HEK293 (cell line): ENCODE measurements around the gene FNTB.

ENCODE experiments used
- CTCF ChIA-PET: fragments of 350-600 bp; formaldehyde crosslinking; extraction: SDS; loops from one replicate; lab custom pipeline; 2021; ENCODE audit warnings: antibody characterized with exemption; lab: Yijun Ruan, JAX
- POLR2A ChIA-PET: fragments of 300-600 bp; formaldehyde crosslinking; extraction: SDS; loops from one replicate; lab custom pipeline; 2020; ENCODE audit warnings: antibody characterized with exemption, inconsistent platforms; lab: Yijun Ruan, JAX
- H3K27ac ChIP-seq: fragments of 200-500 bp; sonication (Bioruptor generic); 2 replicates; pipeline ENCODE4 v1.5.1; 2014; ENCODE audit warnings: low read depth, low read length, control low read depth, inconsistent platforms; ENCODE audit errors: extremely low read depth
- H3K36me3 ChIP-seq, 2 experiments: fragments of 200-500 bp in 1 of 2; sonication (Bioruptor generic) in 1 of 2; 1 replicate in 1 of 2; 2 replicates in 1 of 2; pipeline ENCODE4 v1.5.1; 2014 to 2017; ENCODE audit warnings: inconsistent platforms in 2 of 2, low read length in 2 of 2; ENCODE audit not compliant: control insufficient read depth in 2 of 2, insufficient read depth in 1 of 2
- H3K4me1 ChIP-seq: fragments of 200-500 bp; sonication (Bioruptor generic); 2 replicates; pipeline ENCODE4 v1.5.1; 2014; ENCODE audit warnings: mild to moderate bottlenecking, low read length, inconsistent platforms; ENCODE audit not compliant: control insufficient read depth, insufficient read depth
- H3K4me3 ChIP-seq: 2 replicates; pipeline ENCODE4 v1.5.1; 2011; ENCODE audit warnings: low read depth, mild to moderate bottlenecking, control low read depth, low read length, moderate library complexity
- H3K9me3 ChIP-seq: fragments of 200-500 bp; sonication (Bioruptor generic); 2 replicates; pipeline ENCODE4 v1.5.1; 2014; ENCODE audit warnings: low read depth, low read length, inconsistent platforms; ENCODE audit not compliant: control insufficient read depth, insufficient read depth
- ATF2 ChIP-seq: fragments of 450-650 bp; formaldehyde crosslinking; IDR thresholded peaks from 2 replicates; pipeline ENCODE4 v1.5.1; 2016; ENCODE audit warnings: missing biosample characterization, missing genetic modification characterization, low read depth
- CTCF ChIP-seq: fragments of 450-650 bp; formaldehyde crosslinking; IDR thresholded peaks from 2 replicates; pipeline ENCODE4 v1.5.1; 2016; ENCODE audit warnings: missing biosample characterization, missing genetic modification characterization
- MYNN ChIP-seq: fragments of 450-650 bp; formaldehyde crosslinking; IDR thresholded peaks from 2 replicates; pipeline ENCODE4 v1.5.1; 2016; ENCODE audit warnings: missing biosample characterization, missing genetic modification characterization, borderline replicate concordance
- ZNF211 ChIP-seq: fragments of 450-650 bp; formaldehyde crosslinking; IDR thresholded peaks from 2 replicates; pipeline ENCODE4 v1.5.1; 2016; ENCODE audit warnings: low read depth, missing biosample characterization, missing genetic modification characterization
- ZNF274 ChIP-seq, 2 experiments: fragments of 200-500 bp in 1 of 2; fragments of 450-650 bp in 1 of 2; sonication (Bioruptor generic) in 1 of 2; formaldehyde crosslinking in 1 of 2; IDR thresholded peaks; 2 replicates each; pipeline versions ENCODE4 v1.5.1 to v1.6.1; 2014 to 2016; ENCODE audit warnings: borderline replicate concordance in 1 of 2, inconsistent platforms in 1 of 2, low read length in 1 of 2, missing biosample characterization in 1 of 2, missing genetic modification characterization in 1 of 2
- ZNF391 ChIP-seq: fragments of 450-650 bp; formaldehyde crosslinking; IDR thresholded peaks from 2 replicates; pipeline ENCODE4 v1.5.1; 2016; ENCODE audit warnings: low read depth, missing biosample characterization, missing genetic modification characterization, borderline replicate concordance
- ZNF510 ChIP-seq: fragments of 450-650 bp; formaldehyde crosslinking; IDR thresholded peaks from 2 replicates; pipeline ENCODE4 v1.5.1; 2018; ENCODE audit warnings: mild to moderate bottlenecking, missing genetic modification characterization, missing biosample characterization; ENCODE audit not compliant: insufficient replicate concordance
- ZNF623 ChIP-seq: fragments of 450-650 bp; formaldehyde crosslinking; IDR thresholded peaks from 2 replicates; pipeline ENCODE4 v1.5.1; 2016; ENCODE audit warnings: missing biosample characterization, missing genetic modification characterization
- ZNF626 ChIP-seq: fragments of 450-650 bp; sonication (Bioruptor Pico); formaldehyde crosslinking; IDR thresholded peaks from 2 replicates; pipeline ENCODE4 v1.5.1; 2018; ENCODE audit warnings: missing biosample characterization, missing genetic modification characterization, inconsistent platforms
- ZNF658 ChIP-seq: fragments of 450-650 bp; formaldehyde crosslinking; IDR thresholded peaks from 2 replicates; pipeline ENCODE4; 2016; ENCODE audit warnings: missing biosample characterization, missing genetic modification characterization
- TF ChIP-seq, protein P1 (sequence below): fragments of 450-650 bp; formaldehyde crosslinking; IDR thresholded peaks from 2 replicates; pipeline ENCODE4 v1.5.1; 2017; ENCODE audit warnings: missing biosample characterization, missing genetic modification characterization
- TF ChIP-seq, protein P2 (sequence below): fragments of 450-650 bp; formaldehyde crosslinking; IDR thresholded peaks from 2 replicates; pipeline ENCODE4 v1.5.0; 2017; ENCODE audit warnings: missing biosample characterization, missing genetic modification characterization, borderline replicate concordance
- TF ChIP-seq, protein P3 (sequence below): fragments of 450-650 bp; formaldehyde crosslinking; IDR thresholded peaks from 2 replicates; pipeline ENCODE4 v1.5.1; 2017; ENCODE audit warnings: missing biosample characterization, missing genetic modification characterization

The FNTB gene

DNA sequence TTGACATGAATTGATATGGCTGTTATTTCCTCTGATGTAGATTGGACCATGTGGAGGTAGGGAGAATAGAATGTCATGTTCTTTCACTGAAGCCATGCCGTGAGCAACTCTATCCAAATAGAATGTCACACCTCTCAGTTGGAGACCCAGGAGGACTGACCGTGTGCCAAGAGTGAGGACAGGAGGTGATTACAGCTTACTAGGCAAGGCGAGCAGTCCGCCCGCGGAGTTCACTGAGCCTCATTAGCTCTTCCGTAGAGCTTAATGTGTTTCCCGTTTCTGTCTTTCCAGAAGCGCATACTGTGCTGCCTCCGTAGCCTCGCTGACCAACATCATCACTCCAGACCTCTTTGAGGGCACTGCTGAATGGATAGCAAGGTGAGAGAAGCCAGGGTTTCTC lies 45.6 kb downstream of the FNTB start (continued):
- TF ChIP-seq, protein P1, sequence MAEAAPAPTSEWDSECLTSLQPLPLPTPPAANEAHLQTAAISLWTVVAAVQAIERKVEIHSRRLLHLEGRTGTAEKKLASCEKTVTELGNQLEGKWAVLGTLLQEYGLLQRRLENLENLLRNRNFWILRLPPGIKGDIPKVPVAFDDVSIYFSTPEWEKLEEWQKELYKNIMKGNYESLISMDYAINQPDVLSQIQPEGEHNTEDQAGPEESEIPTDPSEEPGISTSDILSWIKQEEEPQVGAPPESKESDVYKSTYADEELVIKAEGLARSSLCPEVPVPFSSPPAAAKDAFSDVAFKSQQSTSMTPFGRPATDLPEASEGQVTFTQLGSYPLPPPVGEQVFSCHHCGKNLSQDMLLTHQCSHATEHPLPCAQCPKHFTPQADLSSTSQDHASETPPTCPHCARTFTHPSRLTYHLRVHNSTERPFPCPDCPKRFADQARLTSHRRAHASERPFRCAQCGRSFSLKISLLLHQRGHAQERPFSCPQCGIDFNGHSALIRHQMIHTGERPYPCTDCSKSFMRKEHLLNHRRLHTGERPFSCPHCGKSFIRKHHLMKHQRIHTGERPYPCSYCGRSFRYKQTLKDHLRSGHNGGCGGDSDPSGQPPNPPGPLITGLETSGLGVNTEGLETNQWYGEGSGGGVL (tag by site-specific recombination): no peak
- no peak for TF ChIP-seq ZNF623 (tag by site-specific recombination)
- TF ChIP-seq, protein P2, sequence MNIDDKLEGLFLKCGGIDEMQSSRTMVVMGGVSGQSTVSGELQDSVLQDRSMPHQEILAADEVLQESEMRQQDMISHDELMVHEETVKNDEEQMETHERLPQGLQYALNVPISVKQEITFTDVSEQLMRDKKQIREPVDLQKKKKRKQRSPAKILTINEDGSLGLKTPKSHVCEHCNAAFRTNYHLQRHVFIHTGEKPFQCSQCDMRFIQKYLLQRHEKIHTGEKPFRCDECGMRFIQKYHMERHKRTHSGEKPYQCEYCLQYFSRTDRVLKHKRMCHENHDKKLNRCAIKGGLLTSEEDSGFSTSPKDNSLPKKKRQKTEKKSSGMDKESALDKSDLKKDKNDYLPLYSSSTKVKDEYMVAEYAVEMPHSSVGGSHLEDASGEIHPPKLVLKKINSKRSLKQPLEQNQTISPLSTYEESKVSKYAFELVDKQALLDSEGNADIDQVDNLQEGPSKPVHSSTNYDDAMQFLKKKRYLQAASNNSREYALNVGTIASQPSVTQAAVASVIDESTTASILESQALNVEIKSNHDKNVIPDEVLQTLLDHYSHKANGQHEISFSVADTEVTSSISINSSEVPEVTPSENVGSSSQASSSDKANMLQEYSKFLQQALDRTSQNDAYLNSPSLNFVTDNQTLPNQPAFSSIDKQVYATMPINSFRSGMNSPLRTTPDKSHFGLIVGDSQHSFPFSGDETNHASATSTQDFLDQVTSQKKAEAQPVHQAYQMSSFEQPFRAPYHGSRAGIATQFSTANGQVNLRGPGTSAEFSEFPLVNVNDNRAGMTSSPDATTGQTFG (tag by site-specific recombination): no peak
- TF ChIP-seq ZNF658: no peak
- TF ChIP-seq ZNF211 (tag by site-specific recombination): no peak
- TF ChIP-seq ATF2: no peak
- TF ChIP-seq, protein P3, sequence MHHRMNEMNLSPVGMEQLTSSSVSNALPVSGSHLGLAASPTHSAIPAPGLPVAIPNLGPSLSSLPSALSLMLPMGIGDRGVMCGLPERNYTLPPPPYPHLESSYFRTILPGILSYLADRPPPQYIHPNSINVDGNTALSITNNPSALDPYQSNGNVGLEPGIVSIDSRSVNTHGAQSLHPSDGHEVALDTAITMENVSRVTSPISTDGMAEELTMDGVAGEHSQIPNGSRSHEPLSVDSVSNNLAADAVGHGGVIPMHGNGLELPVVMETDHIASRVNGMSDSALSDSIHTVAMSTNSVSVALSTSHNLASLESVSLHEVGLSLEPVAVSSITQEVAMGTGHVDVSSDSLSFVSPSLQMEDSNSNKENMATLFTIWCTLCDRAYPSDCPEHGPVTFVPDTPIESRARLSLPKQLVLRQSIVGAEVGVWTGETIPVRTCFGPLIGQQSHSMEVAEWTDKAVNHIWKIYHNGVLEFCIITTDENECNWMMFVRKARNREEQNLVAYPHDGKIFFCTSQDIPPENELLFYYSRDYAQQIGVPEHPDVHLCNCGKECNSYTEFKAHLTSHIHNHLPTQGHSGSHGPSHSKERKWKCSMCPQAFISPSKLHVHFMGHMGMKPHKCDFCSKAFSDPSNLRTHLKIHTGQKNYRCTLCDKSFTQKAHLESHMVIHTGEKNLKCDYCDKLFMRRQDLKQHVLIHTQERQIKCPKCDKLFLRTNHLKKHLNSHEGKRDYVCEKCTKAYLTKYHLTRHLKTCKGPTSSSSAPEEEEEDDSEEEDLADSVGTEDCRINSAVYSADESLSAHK: no peak

DNA sequence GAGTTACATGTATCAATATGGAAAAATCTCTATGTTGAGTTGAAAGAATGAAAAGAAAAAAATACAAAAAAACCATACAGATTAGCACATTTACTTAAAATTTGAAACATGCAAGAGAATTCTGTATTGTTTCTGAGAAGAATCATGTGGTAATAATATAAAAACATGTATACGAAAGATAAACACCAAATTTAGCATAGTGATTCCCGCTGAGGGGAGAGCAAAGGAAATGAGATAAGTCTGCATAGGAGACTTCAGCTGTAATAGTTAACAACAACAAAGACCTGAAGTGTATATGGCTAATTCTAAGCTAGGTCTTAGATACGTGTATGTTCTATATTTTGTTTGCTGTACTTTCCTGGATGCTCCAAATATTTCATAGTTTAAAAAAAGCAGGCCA lies 46.5 kb downstream of the FNTB start:
- TF ChIP-seq ZNF626 (tag by site-specific recombination) (no peak), ZNF510 (no peak), CTCF (no peak), MYNN (tag by site-specific recombination) (no peak), ZNF274 (IDR thresholded peaks at IDR 0.05; ENCODE audit: low read length) (no peak), ZNF274 (tag by site-specific recombination; IDR thresholded peaks at IDR 0.05; ENCODE audit: borderline replicate concordance) (no peak), ZNF391 (tag by site-specific recombination) (no peak)
- CTCF ChIA-PET: interaction anchor here (0.7 kb wide), 1 partner anchor 392 kb away, joined by 3 read pairs; no protein-coding TSS in a partner anchor

More for the DNA sequence above, 46.5 kb downstream of the FNTB start:
- POLR2A ChIA-PET: no interaction called here
- Histone ChIP-seq H3K27ac (no peak overlapping the region), H3K9me3 (no peaks in the 10 kb centered on the region), H3K36me3 (peaks cover 9 to 33% of the 10 kb centered on the region in 2 experiments), H3K4me3 (no peak overlapping the region), H3K4me1 (no peaks in the 10 kb centered on the region)
